Activated naive CD8-positive, alpha-beta T cell (primary cell): ENCODE measurements around the gene PARP9.
"Not testable (repeated sequence)": the region's sequence is repeated elsewhere in the genome, so short reads cannot be mapped to it uniquely, and the experiment has no call there.

Experiments used
- H3K27ac Mint-ChIP-seq: one replicate; pipeline ENCODE4 v1.8.0; 2021; ENCODE audit warnings: mixed read lengths
- H3K27me3 Mint-ChIP-seq: one replicate; pipeline ENCODE4 v1.8.0; 2021; ENCODE audit warnings: mixed read lengths
- H3K36me3 Mint-ChIP-seq: one replicate; pipeline ENCODE4 v1.8.0; 2021; ENCODE audit warnings: mixed read lengths
- H3K4me1 Mint-ChIP-seq: one replicate; pipeline ENCODE4 v1.8.0; 2021; ENCODE audit warnings: low read depth, mixed read lengths
- H3K4me3 Mint-ChIP-seq: one replicate; pipeline ENCODE4 v1.8.0; 2021; ENCODE audit warnings: mild to moderate bottlenecking, mixed read lengths
- H3K9me3 Mint-ChIP-seq: one replicate; pipeline ENCODE4 v1.8.0; 2021; ENCODE audit warnings: low read depth, mixed read lengths

The PARP9 gene

GRCh38 chr3:122500964-122501363, 63.1 kb downstream of the PARP9 start:
- not testable (repeated sequence) for H3K36me3 Mint-ChIP-seq, H3K27ac Mint-ChIP-seq, H3K9me3 Mint-ChIP-seq, H3K27me3 Mint-ChIP-seq, H3K4me3 Mint-ChIP-seq
- peaks cover 83% of the 10 kb centered on the region for H3K4me1 Mint-ChIP-seq

GRCh38 chr3:122498152-122498551, 65.9 kb downstream of the PARP9 start:
- peak overlapping the region; percentile 79 for H3K27ac Mint-ChIP-seq
- no peaks in the 10 kb centered on the region for H3K27me3 Mint-ChIP-seq
- H3K36me3 Mint-ChIP-seq: peaks cover 11% of the 10 kb centered on the region
- H3K4me3 Mint-ChIP-seq: no peak overlapping the region
- H3K9me3 Mint-ChIP-seq: no peaks in the 10 kb centered on the region
- H3K4me1 Mint-ChIP-seq: peaks cover 68% of the 10 kb centered on the region

- no peaks in the 10 kb centered on the region for H3K9me3 Mint-ChIP-seq
- H3K36me3 Mint-ChIP-seq: peaks cover 14% of the 10 kb centered on the region
- H3K27me3 Mint-ChIP-seq: no peaks in the 10 kb centered on the region
- H3K4me1 Mint-ChIP-seq: peaks cover 65% of the 10 kb centered on the region
- peak overlapping the region; percentile 34 for H3K4me3 Mint-ChIP-seq
- peak overlapping the region; percentile 79 for H3K27ac Mint-ChIP-seq
These were observed 66.7 kb downstream of the PARP9 start for GRCh38 chr3:122497425-122497824.

- H3K4me1 Mint-ChIP-seq: peaks cover 55% of the 10 kb centered on the region
These were observed 67.6 kb downstream of the PARP9 start for GRCh38 chr3:122496508-122496907.

GRCh38 chr3:122493296-122493695, 70.8 kb downstream of the PARP9 start:
- Mint-ChIP-seq H3K27ac (no peak overlapping the region), H3K4me3 (no peak overlapping the region), H3K36me3 (peaks cover 21% of the 10 kb centered on the region), H3K27me3 (no peaks in the 10 kb centered on the region), H3K4me1 (peaks cover 50% of the 10 kb centered on the region), H3K9me3 (no peaks in the 10 kb centered on the region)

More at GRCh38 chr3:122496508-122496907, 67.6 kb downstream of the PARP9 start:
- Mint-ChIP-seq H3K27me3 (no peaks in the 10 kb centered on the region), H3K9me3 (no peaks in the 10 kb centered on the region), H3K27ac (no peak overlapping the region), H3K4me3 (no peak overlapping the region), H3K36me3 (peaks cover 16% of the 10 kb centered on the region)

- no peak overlapping the region for H3K27ac Mint-ChIP-seq
These were observed 75.7 kb downstream of the PARP9 start for GRCh38 chr3:122488262-122488973.

GRCh38 chr3:122484985-122485384, 79.1 kb downstream of the PARP9 start:
- H3K27ac Mint-ChIP-seq: no peak overlapping the region
- peaks cover 13% of the 10 kb centered on the region for H3K36me3 Mint-ChIP-seq
- H3K27me3 Mint-ChIP-seq: no peaks in the 10 kb centered on the region
- H3K4me1 Mint-ChIP-seq: peaks cover 61% of the 10 kb centered on the region
- H3K9me3 Mint-ChIP-seq: no peaks in the 10 kb centered on the region
- no peak overlapping the region for H3K4me3 Mint-ChIP-seq

More at GRCh38 chr3:122488262-122488973, 75.7 kb downstream of the PARP9 start:
- Mint-ChIP-seq H3K27me3 (no peaks in the 10 kb centered on the region), H3K36me3 (peaks cover 19% of the 10 kb centered on the region), H3K4me1 (peaks cover 44% of the 10 kb centered on the region), H3K4me3 (no peak overlapping the region), H3K9me3 (no peaks in the 10 kb centered on the region)

- H3K4me1 Mint-ChIP-seq: peaks cover 56% of the 10 kb centered on the region
- H3K9me3 Mint-ChIP-seq: no peaks in the 10 kb centered on the region
- H3K27me3 Mint-ChIP-seq: no peaks in the 10 kb centered on the region
- peak overlapping the region; percentile 35 for H3K4me3 Mint-ChIP-seq
- H3K27ac Mint-ChIP-seq: peak overlapping the region; percentile 89
- H3K36me3 Mint-ChIP-seq: peaks cover 7% of the 10 kb centered on the region
These were observed 82.7 kb downstream of the PARP9 start for GRCh38 chr3:122481390-122481789.
